Aorta (tissue), 5 donors: Measurements from ENCODE around the gene C17orf58. TPM values are rescaled to one million over a fixed set of nuclear protein-coding genes. Genes with fewer than 3 reads are reported as not detected.
A peak's percentile ranks its signal among the peaks of the same experiment; 100 is the strongest.

Source experiments
- ATAC-seq: fragments of 200-7000 bp; cut with Tn5 transposase; one replicate; pipeline ENCODE4 v1.9.1; 2022; ENCODE audit warnings: moderate library complexity; ENCODE audit not compliant: low FRiP score
- DNase-seq, 2 donors: peaks; one replicate each; pipeline ENCODE4 v3.0.0-alpha.2; 2020
- H3K27ac ChIP-seq, 2 donors: one replicate each; pipeline ENCODE4 v1.5.1; 2013; ENCODE audit warnings: low read length in 2 of 2, mild to moderate bottlenecking in 2 of 2, moderate library complexity in 2 of 2, control low read depth in 1 of 2, inconsistent platforms in 1 of 2, low read depth in 1 of 2
- H3K27me3 ChIP-seq, 2 donors: one replicate each; pipeline ENCODE4 v1.6.1; 2013; ENCODE audit warnings: control low read depth in 1 of 2, low read length in 1 of 2, mild to moderate bottlenecking in 1 of 2, moderate library complexity in 1 of 2; ENCODE audit not compliant: insufficient read depth in 2 of 2, control insufficient read depth in 1 of 2
- H3K36me3 ChIP-seq, 2 donors: one replicate each; pipeline ENCODE4 v1.6.1; 2013; ENCODE audit warnings: control low read depth in 1 of 2, low read length in 1 of 2, mild to moderate bottlenecking in 1 of 2; ENCODE audit not compliant: insufficient read depth in 2 of 2, control insufficient read depth in 1 of 2
- H3K4me1 ChIP-seq, 2 donors: one replicate each; pipeline ENCODE4 v1.6.1; 2013; ENCODE audit warnings: low read length in 2 of 2, control low read depth in 1 of 2, mild to moderate bottlenecking in 1 of 2, moderate library complexity in 1 of 2; ENCODE audit not compliant: insufficient read depth in 2 of 2, control insufficient read depth in 1 of 2
- H3K4me3 ChIP-seq, 2 donors: one replicate each; pipeline ENCODE4 v1.5.1; 2013; ENCODE audit warnings: low read length in 2 of 2, control low read depth in 1 of 2, mild to moderate bottlenecking in 1 of 2
- H3K9me3 ChIP-seq: one replicate; pipeline ENCODE4 v1.6.1; 2013; ENCODE audit warnings: mild to moderate bottlenecking, low read length; ENCODE audit not compliant: control insufficient read depth
- WGBS, 2 donors: extraction: QIAGEN DNeasy Blood & Tissue Kit; methylation state at CpG; one replicate each; pipeline ENCODE4 v1.1.7; 2013; 5-methylcytosine and 5-hydroxymethylcytosine counted together
- intact Hi-C, 2 donors: fragments of 100-400 bp; cut with DNase I; formaldehyde crosslinking; loops; one replicate each; pipeline versions ENCODE4 v1.14.2 to v1.15.0; 2022
- polyA plus RNA-seq, 2 donors: library from polyadenylated mRNA; stranded (reverse); fragments of 200-250 nt; gene quantifications; one replicate each; pipeline ENCODE4 v1.2.3, GENCODE V29; 2013
- total RNA-seq, 2 donors: library from RNA; stranded (reverse); fragmentation: NEBNext Ultra II Directional; extraction: Animal tissue kit (Norgen Biotek cat#: 25700); gene quantifications; one replicate each; pipeline ENCODE4 v1.2.1, GENCODE V29; 2021
- donor health status: healthy with polysubstance abuse.
- donor health status: Bipolar disorder and iron deficiency.
- donor health status: DM: no; HTN: no; CAD: no.
- donor health status: DM: no; HTN: no; CAD: no.
- donor health status: DM: yes; HTN: yes; CAD: no.

C17orf58 gene
- total and polyA plus RNA-seq, 4 donors = 5.2 to 20.5 (median 12.5) TPM

DNA sequence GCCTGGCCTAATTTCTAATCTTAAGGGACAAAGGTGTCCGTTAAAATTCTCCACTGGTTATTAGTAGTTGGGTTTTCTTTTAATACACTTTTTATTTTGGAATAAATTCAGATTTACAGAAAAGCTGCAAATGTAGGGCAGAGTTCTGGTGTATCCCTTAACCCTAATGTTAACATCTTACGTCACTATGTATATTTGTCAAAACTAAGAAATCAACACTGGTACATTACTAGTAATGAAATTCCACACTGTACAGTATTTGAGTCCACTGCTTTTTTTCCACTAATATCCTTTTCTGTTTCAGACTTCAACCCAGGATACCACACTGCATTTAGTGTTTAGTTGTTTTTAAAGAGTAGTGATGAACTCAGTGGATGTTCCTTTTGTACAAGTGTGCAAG lies 20.6 kb upstream of the C17orf58 start:
- H3K27ac ChIP-seq = no peak overlapping the region
- no peak for ATAC-seq
- intact Hi-C loops = no loop called here
- no peaks in the 10 kb centered on the region for H3K27me3 ChIP-seq
- H3K4me3 ChIP-seq = no peak overlapping the region
- 81 to 84% methylated on average over 2 of the region's 2 CpGs for WGBS, 2 donors
- DNase-seq = no peak
- no peaks in the 10 kb centered on the region for H3K36me3 ChIP-seq
- no peaks in the 10 kb centered on the region for H3K9me3 ChIP-seq
- no peaks in the 10 kb centered on the region for H3K4me1 ChIP-seq

DNA sequence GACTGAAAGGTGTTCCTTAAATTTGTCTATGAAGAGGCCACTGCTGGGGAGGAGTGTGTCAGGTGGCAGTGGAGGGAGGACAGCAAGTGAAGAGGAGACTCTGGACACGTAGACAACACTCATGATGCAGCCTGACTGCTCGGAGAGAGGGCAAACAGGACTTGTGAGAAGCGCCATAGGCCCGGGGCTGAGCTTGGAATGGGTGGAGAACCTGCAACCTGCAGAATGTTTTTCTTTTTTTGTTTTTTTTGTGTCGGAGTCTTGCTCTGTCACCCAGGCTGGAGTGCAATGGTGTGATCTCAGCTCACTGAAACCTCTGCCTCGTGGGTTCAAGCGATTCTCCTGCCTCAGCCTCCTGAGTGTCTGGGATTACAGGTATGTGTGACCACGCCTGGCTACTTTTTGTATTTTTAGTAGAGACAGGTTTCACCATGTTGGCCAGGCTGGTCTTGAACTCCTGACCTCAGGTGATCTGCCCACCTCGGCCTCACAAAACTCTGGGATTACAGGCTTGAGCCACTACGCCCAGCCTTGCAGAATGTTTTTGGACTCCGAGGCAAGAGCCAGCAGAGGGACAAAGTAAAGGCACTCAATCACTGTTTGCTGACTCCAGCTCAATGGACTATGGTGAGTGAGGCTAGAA lies 18.9 kb upstream of the C17orf58 start:
- WGBS, 2 donors = 76% methylated on average over 11 of the region's 11 CpGs
- no peak for ATAC-seq
- Histone ChIP-seq H3K4me1 (no peaks in the 10 kb centered on the region), H3K4me3 (no peak overlapping the region), H3K27me3 (no peaks in the 10 kb centered on the region), H3K9me3 (no peaks in the 10 kb centered on the region), H3K36me3 (no peaks in the 10 kb centered on the region), H3K27ac (no peak overlapping the region)
- no peak for DNase-seq
- intact Hi-C loops = no loop called here

DNA sequence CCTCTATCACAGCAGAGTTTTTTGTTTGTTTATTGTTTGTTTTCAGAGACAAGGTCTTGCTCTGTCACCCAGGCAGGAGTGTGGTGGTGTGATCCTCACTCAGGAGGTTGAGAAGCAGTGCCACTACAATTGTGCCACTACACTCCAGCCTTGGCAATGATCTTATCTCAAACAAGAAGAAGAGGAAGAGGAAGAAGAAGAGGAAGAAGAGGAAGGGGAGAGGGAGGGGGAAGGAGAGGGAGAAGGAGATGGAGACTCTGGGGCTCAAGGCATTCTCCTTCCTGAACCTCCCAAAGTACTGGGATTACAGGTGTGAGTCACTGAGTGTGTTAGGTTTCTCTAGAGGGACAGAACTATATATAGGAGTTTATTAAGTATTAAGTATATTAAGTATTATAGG lies 17.1 kb upstream of the C17orf58 start:
- Histone ChIP-seq H3K36me3 (no peaks in the 10 kb centered on the region), H3K9me3 (no peaks in the 10 kb centered on the region), H3K27me3 (no peaks in the 10 kb centered on the region), H3K4me3 (no peak overlapping the region), H3K4me1 (no peaks in the 10 kb centered on the region), H3K27ac (no peak overlapping the region)
- intact Hi-C loops = no loop called here
- ATAC-seq (no peak), DNase-seq (no peak)

DNA sequence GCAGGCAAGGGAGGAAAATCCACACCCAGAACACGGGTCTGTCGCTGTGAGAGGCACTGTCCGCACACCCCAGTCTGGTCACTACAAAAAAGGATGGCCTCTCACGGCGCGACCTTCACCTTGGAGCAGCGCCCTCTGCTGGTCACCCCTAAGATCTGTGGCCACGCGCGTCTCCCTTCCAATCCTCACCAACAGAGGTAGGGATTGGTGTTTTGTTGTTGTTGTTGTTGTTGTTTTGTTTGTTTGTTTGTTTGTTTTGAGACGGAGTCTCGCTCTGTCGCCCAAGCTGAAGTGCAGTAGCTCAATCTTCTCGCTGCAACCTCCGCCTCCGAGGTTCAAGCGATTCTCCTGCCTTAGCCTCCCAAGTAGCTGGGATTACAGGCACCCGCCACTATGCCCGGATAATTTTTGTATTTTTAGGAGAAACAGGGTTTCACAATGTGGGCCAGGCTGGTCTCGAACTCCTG lies 15.0 kb upstream of the C17orf58 start:
- Histone ChIP-seq H3K27me3 (no peaks in the 10 kb centered on the region), H3K27ac (no peak overlapping the region), H3K4me1 (no peaks in the 10 kb centered on the region), H3K4me3 (no peak overlapping the region), H3K36me3 (no peaks in the 10 kb centered on the region), H3K9me3 (no peaks in the 10 kb centered on the region)
- ATAC-seq (peak; percentile 82), DNase-seq (peak; percentile 66 to 80)
- WGBS, 2 donors = 41 to 47% methylated on average over 19 to 20 of the region's 20 CpGs
- intact Hi-C loops = no loop called here

DNA sequence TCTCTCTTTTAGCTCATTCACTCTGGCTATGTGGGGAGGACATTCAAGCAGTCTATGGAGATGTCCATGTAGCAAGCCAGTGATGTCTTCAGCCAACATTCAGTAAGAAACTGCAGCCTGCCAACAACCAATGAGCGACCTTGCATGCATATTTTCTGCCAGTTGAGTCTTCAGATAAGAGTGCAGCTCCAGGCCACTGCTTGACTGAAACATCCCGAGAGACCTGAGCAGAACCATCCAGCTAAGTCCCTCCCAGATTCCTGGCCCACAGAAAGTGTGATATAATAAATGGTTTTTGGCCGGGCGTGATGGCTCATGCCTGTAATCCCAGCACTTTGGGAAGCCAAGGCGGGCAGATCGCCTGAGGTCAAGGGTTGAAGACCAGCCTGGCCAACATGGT lies 10.5 kb upstream of the C17orf58 start:
- H3K27ac ChIP-seq = no peak overlapping the region
- intact Hi-C loops = no loop called here
- no peaks in the 10 kb centered on the region for H3K27me3 ChIP-seq
- no peak for DNase-seq
- H3K36me3 ChIP-seq = no peaks in the 10 kb centered on the region
- H3K4me1 ChIP-seq = no peaks in the 10 kb centered on the region
- no peaks in the 10 kb centered on the region for H3K9me3 ChIP-seq
- no peak overlapping the region for H3K4me3 ChIP-seq
- WGBS, 2 donors = 5 to 18% methylated on average over 6 of the region's 6 CpGs
- peak; percentile 84 for ATAC-seq

DNA sequence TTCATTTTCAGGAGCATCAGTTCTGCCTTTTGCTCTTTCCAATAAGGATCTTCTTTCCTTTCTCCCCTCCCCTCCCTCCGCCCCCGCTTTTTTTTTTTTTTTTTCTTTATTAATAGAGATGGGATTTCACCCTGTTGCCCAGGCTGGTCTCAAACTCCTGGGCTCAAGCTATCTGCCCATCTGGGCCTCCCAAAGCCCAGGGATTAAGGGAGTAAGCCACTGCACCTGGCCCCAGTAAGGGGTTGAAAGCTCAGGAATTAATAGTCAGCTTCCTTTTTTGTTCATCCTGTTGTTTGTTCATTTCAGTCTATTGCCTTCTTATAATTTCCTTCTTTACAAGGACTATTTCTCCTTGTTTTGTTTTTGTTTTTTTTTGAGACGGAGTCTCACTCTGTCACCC lies 7.9 kb upstream of the C17orf58 start:
- Histone ChIP-seq H3K4me3 (no peak overlapping the region), H3K36me3 (no peaks in the 10 kb centered on the region), H3K27me3 (no peaks in the 10 kb centered on the region), H3K27ac (no peak overlapping the region), H3K4me1 (no peaks in the 10 kb centered on the region), H3K9me3 (no peaks in the 10 kb centered on the region)
- ATAC-seq (no peak), DNase-seq (no peak)
- 85 to 91% methylated on average over 3 of the region's 3 CpGs for WGBS, 2 donors
- intact Hi-C loops = no loop called here

DNA sequence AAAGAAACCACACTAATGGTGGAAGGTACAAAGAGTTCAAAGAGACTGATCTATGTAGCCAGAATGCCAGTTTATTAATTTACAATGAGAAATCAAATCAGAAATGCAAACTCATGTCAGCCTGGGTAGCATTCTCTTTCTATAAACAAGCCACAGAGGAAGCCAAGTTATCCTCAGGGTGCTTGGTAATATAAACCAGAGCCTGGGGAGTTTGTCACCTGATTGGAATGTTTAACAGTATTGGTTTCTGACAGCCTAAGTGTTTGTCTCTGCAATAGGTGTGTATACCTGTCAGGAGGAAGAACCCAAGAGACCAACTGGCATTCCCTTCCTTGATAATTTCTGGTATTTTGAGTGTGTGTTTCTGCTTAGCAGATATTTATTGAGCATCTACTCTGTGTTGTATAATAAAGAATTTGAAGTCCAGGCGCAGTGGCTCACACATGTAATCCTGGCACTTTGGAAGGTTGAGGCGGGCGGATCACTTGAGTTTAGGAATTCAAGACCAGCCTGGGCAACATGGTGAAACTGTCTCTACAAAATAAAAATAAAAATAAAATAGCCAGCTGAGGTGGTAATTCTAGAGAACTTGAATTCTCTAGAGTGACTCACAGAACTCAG lies 3.1 kb upstream of the C17orf58 start:
- ATAC-seq = no peak
- DNase-seq = no peak

DNA sequence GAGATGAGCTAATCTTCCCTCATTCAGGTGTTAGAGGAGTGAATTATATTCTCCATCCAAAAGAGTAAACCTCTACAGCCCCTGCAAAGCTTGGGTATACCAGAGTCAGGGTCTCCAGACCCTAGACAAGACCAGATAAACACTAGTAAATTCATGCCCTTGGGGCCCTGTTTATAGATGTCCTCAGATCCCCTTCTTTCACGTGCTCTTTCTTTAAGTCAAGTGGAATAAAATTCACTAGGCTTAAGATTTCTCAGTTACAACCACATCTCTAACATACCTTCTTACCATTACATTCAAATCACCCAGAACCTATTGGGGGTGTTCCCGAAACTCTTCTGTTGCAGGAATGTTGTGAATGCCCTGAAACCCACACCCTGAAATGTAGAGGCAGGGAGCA lies 2.2 kb upstream of the C17orf58 start:
- Histone ChIP-seq H3K9me3 (no peaks in the 10 kb centered on the region), H3K4me3 (no peak overlapping the region), H3K27ac (no peak overlapping the region), H3K36me3 (no peaks in the 10 kb centered on the region), H3K27me3 (no peaks in the 10 kb centered on the region), H3K4me1 (no peaks in the 10 kb centered on the region)
- DNase-seq (no peak), ATAC-seq (no peak)
- WGBS, 2 donors = 56% methylated on average over 2 of the region's 2 CpGs
- intact Hi-C loops = no loop called here

More for the DNA sequence above, 3.1 kb upstream of the C17orf58 start:
- no peaks in the 10 kb centered on the region for H3K4me1 ChIP-seq
- no peaks in the 10 kb centered on the region for H3K27me3 ChIP-seq
- 92 to 96% methylated on average over 3 of the region's 3 CpGs for WGBS, 2 donors
- H3K9me3 ChIP-seq = no peaks in the 10 kb centered on the region
- intact Hi-C loops = no loop called here
- H3K36me3 ChIP-seq = no peaks in the 10 kb centered on the region
- no peak overlapping the region for H3K4me3 ChIP-seq
- H3K27ac ChIP-seq = no peak overlapping the region

DNA sequence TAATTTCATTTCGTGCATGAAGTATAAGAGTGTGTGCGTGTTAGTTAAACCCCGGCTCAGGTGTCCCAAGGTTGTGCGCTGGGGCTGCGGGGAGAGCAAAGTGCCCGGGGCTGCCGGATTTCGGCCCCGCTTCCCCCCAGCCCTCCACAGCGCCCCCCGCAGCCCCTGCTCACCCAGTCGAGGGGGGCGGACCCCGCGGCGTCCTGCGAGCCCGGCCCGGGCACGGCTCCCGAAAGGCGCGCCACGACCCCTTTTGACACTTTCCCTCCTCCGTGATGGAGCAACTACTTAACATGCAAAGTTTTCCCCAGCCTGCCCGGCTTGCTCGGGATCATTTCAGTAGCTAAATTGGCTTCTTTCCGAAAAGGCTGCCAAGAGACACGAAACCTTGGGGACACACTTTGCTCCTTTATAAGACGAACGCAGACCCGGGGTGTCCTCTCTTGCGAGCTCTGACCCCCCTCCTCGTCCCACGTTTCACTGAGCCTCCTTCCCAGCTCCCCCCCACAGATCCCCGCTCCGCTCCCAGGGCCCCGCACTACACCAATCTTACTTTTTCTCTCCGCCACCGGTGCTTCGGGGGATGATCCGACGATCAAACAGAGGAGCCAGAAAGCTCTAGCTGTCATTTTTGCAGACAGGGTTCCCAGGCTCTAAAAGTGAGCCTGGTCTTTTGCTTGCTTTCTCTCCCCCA lies 552 bp downstream of the C17orf58 start:
- no peak overlapping the region for H3K27ac ChIP-seq
- no peaks in the 10 kb centered on the region for H3K4me1 ChIP-seq
- ATAC-seq (peak; percentile 21), DNase-seq (peak in 1 of 2 donors; percentile 80)
- no peaks in the 10 kb centered on the region for H3K27me3 ChIP-seq
- WGBS, 2 donors = 1% methylated on average over 38 to 43 of the region's 43 CpGs
- peak overlapping the region; percentile 36 to 52 for H3K4me3 ChIP-seq
- intact Hi-C loops = loop anchor here in 1 of 2 donors (2.0 kb wide), 1 partner anchor 23 kb away; no protein-coding TSS in a partner anchor
- no peaks in the 10 kb centered on the region for H3K36me3 ChIP-seq
- no peaks in the 10 kb centered on the region for H3K9me3 ChIP-seq
